ENCODE measurements around the gene BAHCC1. TPM values are rescaled to one million over a fixed set of nuclear protein-coding genes. Genes with fewer than 3 reads are reported as not detected.
"Not testable (repeated sequence)": the region's sequence is repeated elsewhere in the genome, so short reads cannot be mapped to it uniquely, and the experiment has no call there.

BAHCC1 gene
- total and polyA plus RNA-seq, 12 donors, result 4.8 to 13.1 (median 9.2) TPM

DNA sequence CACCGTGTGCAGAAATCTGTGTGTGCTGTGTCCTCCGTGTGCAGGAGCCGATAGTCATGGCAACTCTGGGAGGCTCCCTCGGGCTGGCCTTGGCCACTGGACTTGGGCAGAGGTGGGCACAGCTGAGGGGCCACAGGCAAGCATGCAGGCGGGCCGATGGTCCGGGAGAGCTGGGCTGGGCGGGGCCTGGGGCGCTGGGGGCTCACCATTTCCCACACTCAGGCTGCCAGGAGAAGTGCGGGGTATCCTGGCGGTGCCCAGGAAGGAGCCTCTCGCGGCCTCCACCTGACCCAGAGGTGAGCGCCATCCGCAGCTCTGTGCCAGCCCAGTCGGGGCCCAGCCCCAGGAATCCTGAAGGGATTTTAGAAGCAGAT, 28.4 kb downstream of the BAHCC1 start:
- no peaks in the 10 kb centered on the region for H3K36me3 ChIP-seq
- H3K27ac ChIP-seq, result peak overlapping the region in 9 of 10 donors; percentile 19 to 99 (median 93)
- no peak for ATAC-seq
- H3K4me1 ChIP-seq, result peaks cover 60 to 79% (median 78%) of the 10 kb centered on the region in 9 donors
- H3K9me3 ChIP-seq, result no peaks in the 10 kb centered on the region
- 74 to 80% methylated on average over 16 of the region's 16 CpGs for WGBS, 2 donors
- DNase-seq, result no peak
- intact Hi-C loops (cut with DNase I), result loop anchor here in 2 of 10 donors (5.0 to 10.0 kb wide), 2 partner anchors 51 to 59 kb away; no protein-coding TSS in a partner anchor
- no peak for TF ChIP-seq CTCF (IDR thresholded peaks at IDR 0.05)
- H3K27me3 ChIP-seq, result peaks cover 0 to 22% (median 0%) of the 10 kb centered on the region in 7 donors
- H3K4me3 ChIP-seq, result no peak overlapping the region

GRCh38 chr17:81424151-81425017, 29.1 kb downstream of the BAHCC1 start:
- no peak for DNase-seq
- no peaks in the 10 kb centered on the region for H3K36me3 ChIP-seq
- 97 to 98% methylated on average over 5 of the region's 5 CpGs for WGBS, 2 donors
- no peak for ATAC-seq
- H3K9me3 ChIP-seq, result no peaks in the 10 kb centered on the region
- peaks cover 67 to 79% (median 78%) of the 10 kb centered on the region in 9 donors for H3K4me1 ChIP-seq
- peak overlapping the region in 7 of 10 donors; percentile 65 to 99 (median 95) for H3K27ac ChIP-seq
- intact Hi-C loops (cut with DNase I), result loop anchor here in 3 of 10 donors (5.0 to 10.0 kb wide), 4 partner anchors 43 to 58 kb away; no protein-coding TSS in a partner anchor
- peaks cover 0 to 29% (median 0%) of the 10 kb centered on the region in 7 donors for H3K27me3 ChIP-seq
- no peak for TF ChIP-seq CTCF (IDR thresholded peaks at IDR 0.05)
- no peak overlapping the region for H3K4me3 ChIP-seq

GRCh38 chr17:81425041-81425440, 29.8 kb downstream of the BAHCC1 start:
- H3K36me3 ChIP-seq, H3K9me3 ChIP-seq, H3K4me3 ChIP-seq, ATAC-seq, H3K27ac ChIP-seq, DNase-seq: not testable (repeated sequence)
- Histone ChIP-seq H3K27me3 (peaks cover 0 to 36% (median 0%) of the 10 kb centered on the region in 7 donors), H3K4me1 (peaks cover 70 to 81% (median 78%) of the 10 kb centered on the region in 9 donors)
- intact Hi-C loops (cut with DNase I), result loop anchor here in 3 of 10 donors (5.0 to 10.0 kb wide), 3 partner anchors 42 to 50 kb away; no protein-coding TSS in a partner anchor

DNA sequence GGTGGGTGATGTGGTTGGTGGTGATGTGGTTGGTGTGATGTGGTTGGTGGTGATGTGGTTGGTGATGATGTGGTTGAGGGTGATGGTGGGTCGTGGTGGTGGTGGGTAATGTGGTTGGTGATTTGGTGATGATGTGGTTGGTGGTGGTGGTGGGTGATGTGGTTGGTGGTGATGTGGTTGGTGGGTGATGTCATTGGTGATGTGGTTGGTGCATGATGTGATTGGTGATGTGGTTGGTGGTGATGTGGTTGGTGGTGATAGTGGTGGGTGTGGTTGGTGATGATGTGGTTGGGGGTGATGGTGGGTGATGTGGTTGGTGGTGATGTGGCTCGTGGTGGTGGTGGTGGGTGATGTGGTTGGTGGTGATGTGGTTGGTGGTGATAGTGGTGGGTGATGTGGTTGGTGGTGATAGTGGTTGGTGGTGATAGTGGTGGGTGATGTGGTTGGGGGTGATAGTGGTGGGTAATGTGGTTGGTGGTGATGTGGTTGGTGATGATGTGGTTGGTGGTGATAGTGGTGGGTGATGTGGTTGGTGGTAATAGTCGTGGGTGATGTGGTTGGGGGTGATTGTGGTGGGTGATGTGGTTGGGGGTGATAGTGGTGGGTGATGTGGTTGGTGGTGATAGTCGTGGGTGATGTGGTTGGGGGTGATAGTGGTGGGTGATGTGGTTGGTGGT, 30.6 kb downstream of the BAHCC1 start:
- intact Hi-C loops (cut with DNase I), result loop anchor here in 3 of 10 donors (5.0 to 10.0 kb wide), 3 partner anchors 41 to 49 kb away; no protein-coding TSS in a partner anchor
- Histone ChIP-seq H3K4me1 (peaks cover 65 to 79% (median 77%) of the 10 kb centered on the region in 9 donors), H3K27me3 (peaks cover 0 to 38% (median 0%) of the 10 kb centered on the region in 7 donors)
- not testable (repeated sequence) for H3K9me3 ChIP-seq, H3K4me3 ChIP-seq, DNase-seq, ATAC-seq, H3K36me3 ChIP-seq, H3K27ac ChIP-seq
- WGBS, 2 donors, result 88 to 90% methylated on average over 4 of the region's 4 CpGs

Data from heart right ventricle (tissue), 16 donors.